DMS114 treated with DMSO at 0.1 percent for 48 hours (cell line): ENCODE results near the gene RNF207.
"Not testable (repeated sequence)": the region's sequence is repeated elsewhere in the genome, so short reads cannot be mapped to it uniquely, and the experiment has no call there.

Source experiments
- DNase-seq: peaks from one replicate; lab custom pipeline; 2025; ENCODE audit not compliant: unreplicated experiment; lab: John Stamatoyannopoulos, UW

Gene RNF207

GRCh38 chr1:6199298-6200187 lies 6.4 kb upstream of the RNF207 start, which contains the start of gene RPL22:
Gene RPL22, minus strand, starts transcription at chr1:6199595. Its CDS starts 22 bp downstream, at chr1:6199573.
- peak; percentile 98 for DNase-seq

GRCh38 chr1:6200188-6200809 lies 5.6 kb upstream of the RNF207 start:
- no peak for DNase-seq

DNA sequence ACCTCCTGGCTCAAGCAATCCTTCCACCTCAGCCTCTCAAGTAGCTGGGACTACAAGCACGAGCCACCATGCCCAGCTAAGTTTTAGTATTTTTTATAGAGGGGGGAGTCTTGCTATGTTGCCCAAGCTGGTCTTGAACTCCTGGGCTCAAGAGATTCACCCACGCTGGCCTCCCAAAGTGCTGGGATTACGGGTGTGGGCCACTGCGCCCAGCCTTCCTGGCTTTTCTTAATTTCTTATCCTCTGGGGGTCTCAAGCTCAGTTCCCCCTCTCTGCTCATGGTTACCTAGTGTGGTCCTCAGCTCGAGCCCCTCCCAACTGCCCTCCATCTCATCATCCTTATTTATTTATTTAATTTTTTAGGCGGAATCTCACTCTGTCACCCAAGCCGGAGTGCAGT lies 3.7 kb upstream of the RNF207 start:
- no peak for DNase-seq

- DNase-seq, result no peak
Measured at GRCh38 chr1:6206520-6206855, 569 bp downstream of the RNF207 start.

DNA sequence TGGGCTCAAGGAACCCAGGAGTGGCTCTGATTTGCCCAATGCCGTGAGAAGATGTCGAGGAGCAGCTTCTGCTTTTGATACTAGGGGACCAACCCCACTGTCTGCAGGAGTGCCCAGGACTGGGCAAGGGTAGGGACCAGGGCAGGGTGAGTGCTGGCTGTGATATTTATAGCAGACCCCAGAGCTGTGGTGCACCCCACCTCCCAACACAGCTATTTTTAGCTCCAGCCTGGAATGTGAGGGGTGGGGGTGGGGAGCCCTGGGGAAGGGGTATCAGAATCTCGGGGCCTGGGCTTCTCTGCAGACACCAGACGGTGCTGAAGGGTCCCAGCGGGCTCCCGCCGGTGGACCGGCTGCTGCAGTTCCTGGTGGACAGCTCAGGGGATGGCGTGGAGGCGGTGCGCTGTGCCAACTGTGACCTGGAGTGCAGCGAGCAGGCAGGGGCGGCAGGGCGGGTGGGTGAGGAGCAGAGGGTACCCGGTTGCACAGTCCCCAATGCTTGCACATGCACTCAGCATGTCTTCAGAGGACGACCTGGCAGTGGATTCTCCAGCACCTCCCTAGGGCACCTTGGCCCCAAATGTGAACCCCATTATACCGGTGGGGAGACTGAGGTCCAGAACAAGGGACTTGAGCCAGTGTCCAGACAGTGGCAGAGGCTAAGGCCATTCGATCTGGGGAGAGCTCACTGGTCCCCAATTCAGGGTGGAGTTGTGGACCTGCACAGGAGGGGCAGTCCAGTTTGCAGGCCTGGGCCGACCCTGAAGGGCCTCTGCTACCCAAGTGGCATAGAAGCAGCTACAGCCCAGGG lies 1.4 kb downstream of the RNF207 start:
- no peak for DNase-seq

DNA sequence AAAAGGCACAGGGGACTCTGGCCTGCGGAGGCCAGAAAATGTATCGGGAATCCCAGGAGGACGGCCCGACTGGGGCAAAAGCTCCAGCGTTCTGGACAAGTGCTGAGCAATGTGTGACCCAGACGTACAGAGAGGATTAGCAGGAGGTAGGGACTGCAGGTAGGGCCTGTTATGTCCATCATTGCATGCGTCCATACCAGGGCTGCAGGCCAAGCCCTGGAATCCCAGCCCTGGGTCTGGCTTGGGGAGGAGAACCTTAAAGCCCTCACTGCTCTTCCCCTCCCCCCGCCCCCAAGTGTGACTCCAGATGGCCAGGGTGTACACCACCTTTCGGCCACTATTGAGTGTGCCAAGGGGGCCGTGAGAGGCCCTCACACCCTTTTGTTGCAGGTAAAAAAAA lies 2.0 kb downstream of the RNF207 start:
- no peak for DNase-seq

DNA sequence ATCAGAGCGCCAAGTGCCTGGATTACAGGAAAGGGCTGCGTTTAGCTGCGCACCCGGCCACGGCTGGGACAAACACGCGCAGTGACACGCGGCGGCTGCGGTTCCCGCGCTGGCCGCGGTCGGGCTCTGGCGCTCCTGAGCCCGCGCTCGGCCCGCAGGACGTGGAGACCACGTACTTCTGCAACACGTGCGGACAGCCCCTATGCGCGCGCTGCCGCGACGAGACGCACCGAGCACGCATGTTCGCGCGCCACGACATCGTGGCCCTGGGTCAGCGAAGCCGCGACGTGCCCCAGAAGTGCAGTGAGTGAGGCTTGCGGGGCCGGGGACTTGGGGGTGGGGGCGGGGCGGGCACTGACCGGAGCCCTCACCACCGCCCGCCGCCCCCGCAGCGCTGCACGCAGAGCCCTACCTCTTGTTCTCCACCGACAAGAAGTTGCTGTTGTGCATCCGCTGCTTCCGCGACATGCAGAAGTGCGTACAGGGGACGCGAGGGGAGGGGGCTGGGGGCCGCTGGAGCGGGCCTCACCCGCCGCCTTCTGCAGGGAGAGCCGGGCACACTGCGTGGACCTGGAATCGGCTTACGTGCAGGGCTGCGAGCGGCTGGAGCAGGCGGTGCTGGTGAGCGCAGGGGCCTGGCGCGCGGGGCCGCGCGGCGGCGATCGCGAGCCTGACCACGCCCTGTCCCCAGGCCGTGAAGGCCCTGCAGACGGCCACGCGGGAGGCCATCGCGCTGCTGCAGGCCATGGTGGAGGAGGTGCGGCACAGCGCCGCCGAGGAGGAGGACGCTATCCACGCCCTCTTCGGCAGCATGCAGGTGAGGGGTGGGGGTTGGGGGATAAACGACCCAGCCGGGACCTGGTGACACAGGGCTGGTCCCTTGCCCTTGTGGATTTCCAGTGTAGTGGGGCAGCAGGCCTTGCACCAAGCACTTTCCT lies 3.1 kb downstream of the RNF207 start:
- DNase-seq, result no peak

DNA sequence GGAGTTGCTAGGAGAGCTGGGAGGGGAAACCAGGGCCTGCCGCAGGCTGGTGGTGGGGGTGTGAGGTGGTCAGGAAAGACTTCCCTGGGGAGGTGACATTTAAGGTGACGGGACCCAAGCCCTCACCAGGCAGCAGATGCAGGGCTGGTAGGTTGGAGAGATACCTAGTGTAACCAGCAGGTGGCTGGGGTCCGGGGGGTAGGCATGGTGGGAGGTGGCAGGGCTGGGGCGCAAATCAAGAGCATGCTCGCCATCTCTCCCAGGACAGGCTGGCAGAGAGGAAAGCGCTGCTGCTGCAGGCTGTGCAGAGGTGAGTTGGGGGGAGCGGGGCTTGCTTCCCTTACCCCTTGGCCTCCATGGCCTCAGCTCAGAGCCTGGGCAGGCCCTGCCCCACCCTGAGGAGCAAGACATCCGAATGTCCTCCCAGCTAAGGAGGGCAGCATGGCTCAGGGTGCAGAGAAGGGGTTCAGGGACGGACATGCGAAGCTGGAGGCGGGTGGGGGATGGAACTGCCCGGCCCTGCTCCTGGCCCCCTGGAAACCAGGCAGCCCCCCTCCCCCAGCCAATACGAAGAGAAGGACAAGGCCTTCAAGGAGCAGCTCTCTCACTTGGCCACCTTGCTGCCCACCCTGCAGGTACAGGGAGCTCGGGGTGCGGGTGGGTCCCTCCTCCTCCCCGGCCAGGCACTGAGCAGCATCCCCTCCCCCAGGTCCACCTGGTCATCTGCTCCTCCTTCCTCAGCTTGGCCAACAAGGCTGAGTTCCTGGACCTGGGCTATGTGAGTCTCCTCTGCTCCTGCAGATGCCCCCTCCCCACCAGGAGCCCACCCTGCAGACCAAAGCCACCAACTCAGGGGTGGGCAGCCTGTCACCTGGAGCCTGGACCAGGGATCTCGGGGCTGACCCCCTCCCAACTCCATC lies 4.0 kb downstream of the RNF207 start:
- no peak for DNase-seq

DNA sequence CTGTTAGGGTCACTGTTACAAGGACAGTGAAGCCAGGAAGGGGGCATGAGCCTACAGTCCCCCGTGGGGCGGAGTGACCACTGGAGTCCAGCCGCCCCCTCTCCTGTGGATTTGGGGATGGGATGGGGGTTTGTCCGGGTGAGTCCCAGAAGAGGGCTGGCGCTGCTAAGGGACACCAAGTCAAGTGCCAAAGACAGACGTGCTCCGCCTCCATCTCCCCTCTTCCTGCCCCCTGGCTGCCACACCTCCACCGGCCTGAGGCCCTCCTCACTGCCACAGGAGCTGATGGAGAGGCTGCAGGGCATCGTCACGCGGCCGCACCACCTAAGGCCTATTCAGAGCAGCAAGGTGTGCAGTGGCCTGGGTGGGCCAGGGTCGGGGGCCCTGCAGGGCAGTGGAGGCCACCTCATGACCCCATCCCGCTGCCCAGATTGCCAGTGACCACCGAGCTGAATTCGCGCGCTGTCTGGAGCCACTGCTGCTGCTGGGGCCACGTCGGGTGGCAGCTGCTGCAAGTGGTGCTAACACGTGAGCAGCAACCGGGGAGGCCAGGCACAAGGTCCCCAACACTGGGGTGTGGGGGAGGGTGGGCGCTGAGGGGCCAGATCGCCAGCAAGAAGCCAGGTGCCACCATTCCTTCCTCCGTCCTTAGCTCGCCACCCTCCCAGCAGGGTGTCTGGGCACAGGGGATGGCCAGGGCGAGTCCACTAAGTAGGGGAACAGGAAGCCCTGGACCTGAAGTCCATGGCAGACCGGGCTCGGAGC lies 4.9 kb downstream of the RNF207 start:
- no peak for DNase-seq

DNA sequence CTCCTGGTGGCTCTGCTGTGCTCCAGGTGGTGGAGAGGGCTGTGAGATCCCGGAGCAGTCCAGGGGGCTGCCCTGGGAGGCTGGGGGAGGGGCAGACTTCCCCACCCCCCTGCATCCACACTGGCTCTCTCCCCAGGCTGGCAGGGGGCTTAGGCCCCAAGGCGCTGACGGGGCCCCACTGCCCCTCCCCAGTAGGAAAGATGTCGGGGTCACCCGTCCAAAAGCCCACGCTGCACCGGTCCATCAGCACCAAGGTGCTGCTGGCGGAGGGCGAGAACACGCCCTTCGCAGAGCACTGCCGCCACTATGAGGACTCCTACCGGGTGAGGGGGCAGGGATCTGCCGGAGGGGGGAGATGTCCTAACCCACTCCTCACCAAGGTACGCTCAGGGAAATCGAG lies 5.8 kb downstream of the RNF207 start:
- no peak for DNase-seq

- DNase-seq, result no peak
Measured at GRCh38 chr1:6212193-6212959, 6.5 kb downstream of the RNF207 start.

DNA sequence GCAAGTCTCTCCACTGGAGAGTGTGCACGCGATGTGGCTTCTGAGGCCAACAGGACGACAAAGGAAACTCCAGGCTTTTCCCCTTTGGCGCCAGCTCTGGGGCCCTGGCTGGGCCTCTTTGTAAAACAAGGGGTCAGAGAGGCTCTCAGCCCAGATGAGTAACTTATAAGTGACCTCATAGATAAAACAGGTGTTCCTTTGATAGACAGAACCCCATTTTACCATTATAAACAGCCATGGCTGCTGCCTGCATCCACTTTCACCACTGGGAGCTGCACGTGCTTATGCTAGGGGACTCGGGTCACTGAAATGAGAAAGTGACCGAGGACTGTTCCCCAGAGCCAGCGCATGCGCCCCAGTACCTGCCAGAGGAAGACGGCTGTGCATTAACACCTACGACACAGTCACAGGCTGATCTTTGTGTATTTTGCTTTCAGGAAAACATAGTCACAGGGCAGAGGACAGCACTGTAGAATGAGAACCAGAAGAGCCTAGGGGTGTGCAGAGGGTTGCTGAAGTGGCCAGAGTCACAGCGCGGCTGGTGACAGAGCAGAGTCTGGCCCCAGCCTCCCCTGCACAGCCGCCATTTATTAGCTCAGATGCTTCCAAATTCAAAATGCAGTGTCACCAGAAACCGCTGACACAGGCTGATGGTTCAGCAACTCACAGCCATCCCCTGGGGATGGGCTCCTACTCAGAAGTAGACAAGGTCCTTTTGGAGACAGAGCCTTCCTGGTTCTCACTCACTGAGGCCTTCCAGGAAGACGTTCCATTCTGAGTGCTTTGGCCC lies 12.7 kb downstream of the RNF207 start:
- DNase-seq, result no peak

- DNase-seq, result not testable (repeated sequence)
Measured at GRCh38 chr1:6219641-6220040, 13.7 kb downstream of the RNF207 start.

- no peak for DNase-seq
Measured at GRCh38 chr1:6220236-6220635, 14.3 kb downstream of the RNF207 start.

DNA sequence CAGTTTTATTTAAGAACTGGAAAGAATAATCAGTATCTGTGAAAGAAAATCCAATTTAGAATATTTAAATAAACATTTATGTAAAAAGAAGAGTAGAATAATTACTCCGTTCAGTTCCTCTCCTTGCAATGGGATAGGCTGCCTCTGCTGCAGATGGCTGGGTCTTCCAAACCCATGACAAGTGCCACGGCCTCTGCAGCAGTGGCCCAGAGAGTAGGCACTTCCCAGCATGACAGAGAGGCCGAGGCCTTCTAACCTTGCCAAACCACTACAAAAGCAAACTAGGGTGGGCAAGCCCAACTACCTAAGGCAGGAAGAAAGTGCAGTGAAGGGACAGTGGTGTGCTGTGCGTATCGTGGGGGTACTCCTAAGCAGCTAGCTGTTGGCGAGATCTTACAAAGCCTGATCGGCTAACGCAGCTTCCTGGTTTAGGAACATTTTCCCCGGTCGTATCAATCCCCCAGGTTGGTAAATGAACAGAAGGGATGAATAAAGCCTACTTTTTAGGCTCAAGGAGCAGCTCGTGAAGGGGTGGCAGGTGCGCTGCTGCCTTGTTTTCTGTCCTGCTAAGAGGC lies 15.4 kb downstream of the RNF207 start:
- no peak for DNase-seq

DNA sequence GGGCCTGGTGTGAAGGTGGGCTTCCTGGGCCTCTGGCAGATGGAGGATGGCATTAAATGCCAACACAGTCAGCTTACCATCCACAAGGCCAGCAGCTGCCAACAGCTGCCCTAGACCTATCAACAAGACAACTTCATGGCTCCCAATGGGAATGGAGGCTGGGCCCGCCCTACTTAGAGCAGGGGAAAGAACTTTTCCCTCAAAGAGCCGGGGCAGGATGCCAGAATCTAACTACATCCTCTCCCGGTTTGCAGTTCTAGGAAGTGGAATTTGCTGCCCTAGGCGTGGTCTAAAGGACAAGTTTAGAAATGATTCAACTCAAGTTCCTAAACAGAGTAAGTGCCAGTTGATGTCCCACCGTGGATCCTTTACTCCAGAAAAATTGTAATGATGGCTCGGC lies 16.7 kb downstream of the RNF207 start:
- DNase-seq, result no peak

DNA sequence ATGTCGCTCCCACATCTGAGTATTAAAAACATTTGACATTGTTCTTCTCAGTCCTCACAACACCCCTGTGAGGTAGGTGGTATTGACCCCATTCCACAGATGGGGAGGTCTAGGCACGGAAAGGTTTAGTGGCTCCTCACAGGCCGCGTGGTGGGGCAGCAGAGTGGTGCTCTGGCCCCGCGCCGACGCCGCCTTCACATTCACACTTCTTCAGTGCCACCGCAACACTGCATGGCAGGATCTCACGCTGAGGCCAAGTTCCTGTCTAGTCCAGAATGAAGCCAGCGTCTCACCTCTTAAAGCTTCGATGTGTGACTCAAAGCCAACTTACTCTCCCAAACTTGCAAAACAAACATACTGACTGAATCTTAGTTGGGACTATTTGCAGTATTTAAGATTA lies 17.7 kb downstream of the RNF207 start:
- DNase-seq, result no peak
